ENCODE data around the gene ATP5ME.
"Not testable (repeated sequence)": the region's sequence is repeated elsewhere in the genome, so short reads cannot be mapped to it uniquely, and the experiment has no call there.

ATP5ME gene

DNA sequence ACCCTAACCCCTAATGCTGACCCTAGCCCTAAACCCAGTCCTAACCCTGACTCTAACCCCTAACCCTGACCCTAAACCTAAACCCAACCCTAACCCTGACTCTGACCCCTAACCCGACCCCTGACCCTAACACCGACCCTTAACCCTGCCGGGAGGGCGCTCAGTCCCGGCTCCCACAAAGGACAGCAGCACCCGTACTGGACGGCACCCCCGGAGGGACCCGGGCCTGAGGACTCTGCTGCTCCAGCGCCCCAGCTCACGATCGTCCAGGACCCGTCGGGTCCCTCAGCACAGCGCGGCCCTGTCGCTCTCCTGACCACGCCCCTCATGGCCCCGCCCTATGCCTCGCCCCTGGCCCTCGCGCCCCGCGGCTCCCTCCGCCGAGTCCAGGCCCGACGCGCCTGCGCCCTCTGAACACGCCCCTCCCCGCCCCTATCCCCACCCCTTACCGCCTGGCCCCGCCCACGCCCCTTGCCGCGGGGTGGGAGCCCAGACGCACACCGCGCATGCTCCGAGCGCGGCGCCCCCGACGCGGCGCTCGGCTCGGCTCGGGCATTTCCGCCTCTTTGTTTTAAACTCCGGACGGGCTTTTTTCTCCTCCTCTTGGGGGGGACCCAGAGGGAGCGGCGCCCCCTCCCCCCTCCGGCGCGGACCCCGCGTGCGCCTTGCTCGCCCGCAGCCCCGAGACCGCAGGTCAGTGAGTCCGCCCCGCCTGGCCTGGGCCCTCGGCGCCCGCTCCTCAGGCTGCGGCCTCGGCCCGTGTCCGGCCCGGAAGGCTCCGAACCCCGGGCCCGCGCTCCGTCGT lies 31.4 kb upstream of the ATP5ME start, which contains the start of gene PCGF3:
Gene PCGF3 (plus strand): TSS at position 555 of the 805 bp plus-strand sequence. CDS start 27,849 bp downstream, outside the sequence.
- H3K9me3 ChIP-seq (ENCODE audit: control insufficient read depth, low read length) = no peaks in the 10 kb centered on the region
- H3K4me1 ChIP-seq (ENCODE audit: control insufficient read depth, insufficient read depth, low read length) = peaks cover 10% of the 10 kb centered on the region
- peaks cover 9% of the 10 kb centered on the region for H3K27me3 ChIP-seq (ENCODE audit: control insufficient read depth, insufficient read depth, low read length, poor library complexity, severe bottlenecking)
- H3K4me3 ChIP-seq (ENCODE audit: insufficient read depth, low read depth, low read length) = peak within 1 kb of the TSS; percentile 95
- peaks cover 10% of the 10 kb centered on the region for H3K36me3 ChIP-seq (ENCODE audit: control insufficient read depth, insufficient read depth, low read length)
- WGBS, 2 experiments = 3% methylated on average over 82 of the region's 82 CpGs
- H3K27ac ChIP-seq (ENCODE audit: insufficient read depth, low read depth, low read length, poor library complexity, severe bottlenecking) = peak within 1 kb of the TSS; percentile 88

DNA sequence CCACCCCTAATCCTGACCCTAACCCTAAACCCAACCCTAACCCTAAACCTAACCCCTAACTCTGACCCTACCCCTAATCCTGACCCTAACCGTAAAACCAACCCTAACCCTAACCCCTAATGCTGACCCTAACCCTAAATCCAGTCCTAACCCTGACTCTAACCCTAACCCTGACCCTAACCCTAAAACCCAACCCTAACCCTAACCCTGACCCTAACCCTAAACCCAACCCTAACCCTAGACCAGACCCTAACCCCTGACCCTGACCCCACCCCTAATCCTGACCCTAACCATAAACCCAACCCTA lies 30.8 kb upstream of the ATP5ME start:
- WGBS, 2 experiments = 94 to 96% methylated on average over 1 of the region's 1 CpG
- peaks cover 9% of the 10 kb centered on the region for H3K27me3 ChIP-seq (ENCODE audit: control insufficient read depth, insufficient read depth, low read length, poor library complexity, severe bottlenecking)
- H3K4me3 ChIP-seq (ENCODE audit: insufficient read depth, low read depth, low read length) = peak overlapping the region; percentile 95
- no peaks in the 10 kb centered on the region for H3K9me3 ChIP-seq (ENCODE audit: control insufficient read depth, low read length)
- peaks cover 10% of the 10 kb centered on the region for H3K4me1 ChIP-seq (ENCODE audit: control insufficient read depth, insufficient read depth, low read length)
- peaks cover 4% of the 10 kb centered on the region for H3K36me3 ChIP-seq (ENCODE audit: control insufficient read depth, insufficient read depth, low read length)
- H3K27ac ChIP-seq (ENCODE audit: insufficient read depth, low read depth, low read length, poor library complexity, severe bottlenecking) = no peak overlapping the region

DNA sequence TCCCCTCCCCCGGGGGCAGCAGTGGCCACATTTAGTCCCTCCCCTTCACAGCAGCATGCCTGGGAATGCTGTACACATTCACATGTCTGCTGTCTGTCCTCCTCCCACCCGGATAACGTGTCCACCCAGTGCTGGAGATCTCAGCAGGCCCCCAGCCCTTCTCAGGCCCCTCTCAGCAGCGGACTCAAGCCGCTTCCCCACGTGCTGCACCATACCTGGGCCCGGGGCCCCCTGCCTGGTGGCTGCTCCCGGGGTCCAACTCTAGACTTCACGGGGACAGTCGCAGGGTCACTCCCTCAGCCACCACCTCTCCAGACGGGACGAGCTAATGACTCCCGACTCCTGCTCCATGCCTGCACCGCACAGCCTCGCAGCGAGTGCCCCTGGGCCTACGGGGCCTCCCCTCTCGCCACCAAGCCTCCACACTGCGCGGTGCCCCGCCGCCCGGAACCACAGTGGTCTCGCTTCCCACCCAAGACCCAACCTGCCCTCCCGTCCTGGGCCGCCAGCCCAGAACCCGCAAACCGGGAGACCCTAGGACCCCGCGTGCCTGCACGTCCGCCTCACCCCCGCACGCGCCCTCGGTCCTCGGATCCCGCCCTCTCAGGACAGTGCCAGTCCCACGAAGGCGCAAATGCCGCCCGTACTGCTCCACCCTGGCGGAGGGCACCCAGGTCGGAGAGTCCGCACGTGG lies 30.3 kb upstream of the ATP5ME start:
- Histone ChIP-seq H3K27me3 (ENCODE audit: control insufficient read depth, insufficient read depth, low read length, poor library complexity, severe bottlenecking) (peaks cover 9% of the 10 kb centered on the region), H3K4me3 (ENCODE audit: insufficient read depth, low read depth, low read length) (no peak overlapping the region), H3K36me3 (ENCODE audit: control insufficient read depth, insufficient read depth, low read length) (peaks cover 3% of the 10 kb centered on the region), H3K27ac (ENCODE audit: insufficient read depth, low read depth, low read length, poor library complexity, severe bottlenecking) (no peak overlapping the region), H3K9me3 (ENCODE audit: control insufficient read depth, low read length) (no peaks in the 10 kb centered on the region), H3K4me1 (ENCODE audit: control insufficient read depth, insufficient read depth, low read length) (peaks cover 10% of the 10 kb centered on the region)
- 92 to 93% methylated on average over 46 of the region's 46 CpGs for WGBS, 2 experiments

GRCh38 chr4:703336-704197 lies 29.5 kb upstream of the ATP5ME start:
- H3K36me3 ChIP-seq (ENCODE audit: control insufficient read depth, insufficient read depth, low read length) = peaks cover 3% of the 10 kb centered on the region
- peaks cover 9% of the 10 kb centered on the region for H3K27me3 ChIP-seq (ENCODE audit: control insufficient read depth, insufficient read depth, low read length, poor library complexity, severe bottlenecking)
- H3K4me3 ChIP-seq (ENCODE audit: insufficient read depth, low read depth, low read length) = no peak overlapping the region
- H3K9me3 ChIP-seq (ENCODE audit: control insufficient read depth, low read length) = no peaks in the 10 kb centered on the region
- peaks cover 10% of the 10 kb centered on the region for H3K4me1 ChIP-seq (ENCODE audit: control insufficient read depth, insufficient read depth, low read length)
- WGBS, 2 experiments = 86 to 90% methylated on average over 10 of the region's 10 CpGs
- H3K27ac ChIP-seq (ENCODE audit: insufficient read depth, low read depth, low read length, poor library complexity, severe bottlenecking) = no peak overlapping the region

GRCh38 chr4:702618-703048 lies 28.6 kb upstream of the ATP5ME start:
- 88 to 90% methylated on average over 7 of the region's 7 CpGs for WGBS, 2 experiments
- no peak overlapping the region for H3K4me3 ChIP-seq (ENCODE audit: insufficient read depth, low read depth, low read length)
- H3K27ac ChIP-seq (ENCODE audit: insufficient read depth, low read depth, low read length, poor library complexity, severe bottlenecking) = no peak overlapping the region

DNA sequence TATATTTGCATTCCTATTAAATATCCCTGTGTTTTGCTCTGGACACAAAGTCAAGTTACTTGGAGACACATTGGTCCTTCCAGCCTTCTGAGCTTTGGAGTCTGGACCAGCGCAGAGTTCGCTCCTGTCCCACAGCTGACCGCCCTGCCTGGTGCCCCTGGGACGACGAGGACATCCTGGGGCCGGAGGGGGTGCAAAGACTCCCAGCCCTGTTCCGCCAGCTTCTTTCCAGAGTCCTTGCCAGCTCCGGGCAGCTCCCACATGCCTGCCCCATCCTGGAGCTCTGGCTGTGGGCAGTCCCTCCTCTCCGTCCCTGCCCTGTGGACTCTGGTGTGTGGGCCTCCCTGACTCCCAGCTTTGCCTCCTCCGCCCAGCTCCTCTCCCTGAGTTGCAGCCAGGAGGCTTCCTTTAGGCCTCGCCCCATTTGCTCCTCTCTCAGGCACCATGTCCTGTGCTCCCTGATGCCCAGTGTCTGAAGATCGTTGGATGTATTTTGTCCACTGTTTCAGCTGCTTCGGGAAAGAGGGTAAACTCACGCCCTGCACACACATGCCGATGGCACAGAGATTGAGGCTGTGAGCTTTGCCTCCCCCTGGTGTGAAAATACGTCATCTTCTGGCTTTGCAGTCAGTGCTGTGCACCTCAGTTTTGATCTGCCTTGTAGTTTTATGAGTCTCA lies 26.6 kb upstream of the ATP5ME start:
- Histone ChIP-seq H3K36me3 (ENCODE audit: control insufficient read depth, insufficient read depth, low read length) (no peaks in the 10 kb centered on the region), H3K4me3 (ENCODE audit: insufficient read depth, low read depth, low read length) (no peak overlapping the region), H3K4me1 (ENCODE audit: control insufficient read depth, insufficient read depth, low read length) (no peaks in the 10 kb centered on the region), H3K27me3 (ENCODE audit: control insufficient read depth, insufficient read depth, low read length, poor library complexity, severe bottlenecking) (peaks cover 9% of the 10 kb centered on the region), H3K27ac (ENCODE audit: insufficient read depth, low read depth, low read length, poor library complexity, severe bottlenecking) (no peak overlapping the region), H3K9me3 (ENCODE audit: control insufficient read depth, low read length) (no peaks in the 10 kb centered on the region)
- 92 to 93% methylated on average over 16 of the region's 16 CpGs for WGBS, 2 experiments

More at GRCh38 chr4:702618-703048, 28.6 kb upstream of the ATP5ME start:
- no peaks in the 10 kb centered on the region for H3K9me3 ChIP-seq (ENCODE audit: control insufficient read depth, low read length)
- peaks cover 9% of the 10 kb centered on the region for H3K4me1 ChIP-seq (ENCODE audit: control insufficient read depth, insufficient read depth, low read length)
- H3K27me3 ChIP-seq (ENCODE audit: control insufficient read depth, insufficient read depth, low read length, poor library complexity, severe bottlenecking) = peaks cover 9% of the 10 kb centered on the region
- no peaks in the 10 kb centered on the region for H3K36me3 ChIP-seq (ENCODE audit: control insufficient read depth, insufficient read depth, low read length)

- WGBS, 2 experiments = 88% methylated on average over 27 of the region's 27 CpGs
- H3K27me3 ChIP-seq (ENCODE audit: control insufficient read depth, insufficient read depth, low read length, poor library complexity, severe bottlenecking) = peaks cover 7% of the 10 kb centered on the region
- no peaks in the 10 kb centered on the region for H3K9me3 ChIP-seq (ENCODE audit: control insufficient read depth, low read length)
- no peaks in the 10 kb centered on the region for H3K36me3 ChIP-seq (ENCODE audit: control insufficient read depth, insufficient read depth, low read length)
- H3K4me1 ChIP-seq (ENCODE audit: control insufficient read depth, insufficient read depth, low read length) = no peaks in the 10 kb centered on the region
- no peak overlapping the region for H3K4me3 ChIP-seq (ENCODE audit: insufficient read depth, low read depth, low read length)
- no peak overlapping the region for H3K27ac ChIP-seq (ENCODE audit: insufficient read depth, low read depth, low read length, poor library complexity, severe bottlenecking)
Measured at GRCh38 chr4:699816-700580, 25.9 kb upstream of the ATP5ME start.

GRCh38 chr4:694341-694940 lies 20.4 kb upstream of the ATP5ME start:
- H3K4me3 ChIP-seq (ENCODE audit: insufficient read depth, low read depth, low read length); H3K9me3 ChIP-seq (ENCODE audit: control insufficient read depth, low read length); H3K27ac ChIP-seq (ENCODE audit: insufficient read depth, low read depth, low read length, poor library complexity, severe bottlenecking); H3K36me3 ChIP-seq (ENCODE audit: control insufficient read depth, insufficient read depth, low read length); H3K27me3 ChIP-seq (ENCODE audit: control insufficient read depth, insufficient read depth, low read length, poor library complexity, severe bottlenecking): not testable (repeated sequence)
- peaks cover 13% of the 10 kb centered on the region for H3K4me1 ChIP-seq (ENCODE audit: control insufficient read depth, insufficient read depth, low read length)
- 94% methylated on average over 12 of the region's 12 CpGs for WGBS, 2 experiments
